Measurements from ENCODE around the gene EXOC6. TPM values are rescaled to one million over a fixed set of nuclear protein-coding genes. Genes with fewer than 3 reads are reported as not detected.

Gene EXOC6
- total and polyA plus RNA-seq, 2 of the 13 experiments (the other 11 are each of a cell fraction or from before 2014, with no cell fraction given) = 22.2 to 29.2 TPM

DNA sequence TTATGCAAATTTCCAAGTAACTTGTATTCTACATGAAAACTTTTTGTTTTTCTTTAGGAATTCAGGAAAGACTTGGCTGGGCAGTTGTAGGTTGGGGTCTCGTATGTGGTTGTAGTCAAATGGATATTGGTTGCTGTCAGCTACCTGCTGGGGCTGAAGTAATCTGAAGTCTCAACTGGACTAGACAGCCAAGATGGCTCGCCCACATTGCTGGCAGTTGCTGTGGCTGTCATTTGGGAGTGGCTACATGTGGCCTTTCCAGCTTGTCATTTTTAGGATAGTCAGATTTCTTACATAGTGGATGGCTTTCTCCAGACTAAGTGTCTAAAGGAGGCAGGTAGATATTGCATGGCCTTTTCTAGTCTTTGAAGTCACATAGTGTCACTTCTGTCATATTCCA, 32.6 kb downstream of the EXOC6 start:
- no TSS peak for BruUV-seq (replicated peaks)
- ATAC-seq (no peak), DNase-seq (ENCODE audit: low spot score) (no peak), FAIRE-seq (no peak)
- POLR2A ChIA-PET = no interaction called here
- Histone ChIP-seq H3K9ac (ENCODE audit: insufficient read depth, low read depth, low read length) (no peak overlapping the region), H3K9me3 (ENCODE audit: low read length) (no peaks in the 10 kb centered on the region), H3K4me2 (ENCODE audit: low read depth, low read length) (no peak overlapping the region), H3K79me2 (ENCODE audit: insufficient read depth, low read length) (peaks cover 15% of the 10 kb centered on the region), H3K36me3 (replicated peaks in 1 of 2; ENCODE audit: control insufficient read depth in 1 of 2, insufficient read depth in 2 of 2, low read length in 2 of 2) (no peaks in the 10 kb centered on the region), H3K27ac (ENCODE audit: extremely low read length, insufficient read depth, low read length) (no peak overlapping the region), H3K4me1 (ENCODE audit: insufficient read depth, low read length) (no peaks in the 10 kb centered on the region), H2AFZ (ENCODE audit: low read length) (no peak overlapping the region), H4K20me1 (ENCODE audit: insufficient read depth, low read length) (peaks cover 8% of the 10 kb centered on the region; the same call in 1 of the 2 replicates), H3K4me3 (replicated peaks in 1 of 3; ENCODE audit: insufficient read depth in 1 of 3, low read depth in 2 of 3, low read length in 3 of 3) (no peak overlapping the region), H3K27me3 (ENCODE audit: control insufficient read depth in 1 of 2, insufficient read depth in 2 of 2, low read length in 2 of 2) (no peaks in the 10 kb centered on the region)
- in situ Hi-C loops (cut with HindIII; ENCODE audit: extremely low pct_ligation_motif_present, low pct_unique_long_range_greater_than_20kb) = no loop called here
- TF ChIP-seq, protein P1, sequence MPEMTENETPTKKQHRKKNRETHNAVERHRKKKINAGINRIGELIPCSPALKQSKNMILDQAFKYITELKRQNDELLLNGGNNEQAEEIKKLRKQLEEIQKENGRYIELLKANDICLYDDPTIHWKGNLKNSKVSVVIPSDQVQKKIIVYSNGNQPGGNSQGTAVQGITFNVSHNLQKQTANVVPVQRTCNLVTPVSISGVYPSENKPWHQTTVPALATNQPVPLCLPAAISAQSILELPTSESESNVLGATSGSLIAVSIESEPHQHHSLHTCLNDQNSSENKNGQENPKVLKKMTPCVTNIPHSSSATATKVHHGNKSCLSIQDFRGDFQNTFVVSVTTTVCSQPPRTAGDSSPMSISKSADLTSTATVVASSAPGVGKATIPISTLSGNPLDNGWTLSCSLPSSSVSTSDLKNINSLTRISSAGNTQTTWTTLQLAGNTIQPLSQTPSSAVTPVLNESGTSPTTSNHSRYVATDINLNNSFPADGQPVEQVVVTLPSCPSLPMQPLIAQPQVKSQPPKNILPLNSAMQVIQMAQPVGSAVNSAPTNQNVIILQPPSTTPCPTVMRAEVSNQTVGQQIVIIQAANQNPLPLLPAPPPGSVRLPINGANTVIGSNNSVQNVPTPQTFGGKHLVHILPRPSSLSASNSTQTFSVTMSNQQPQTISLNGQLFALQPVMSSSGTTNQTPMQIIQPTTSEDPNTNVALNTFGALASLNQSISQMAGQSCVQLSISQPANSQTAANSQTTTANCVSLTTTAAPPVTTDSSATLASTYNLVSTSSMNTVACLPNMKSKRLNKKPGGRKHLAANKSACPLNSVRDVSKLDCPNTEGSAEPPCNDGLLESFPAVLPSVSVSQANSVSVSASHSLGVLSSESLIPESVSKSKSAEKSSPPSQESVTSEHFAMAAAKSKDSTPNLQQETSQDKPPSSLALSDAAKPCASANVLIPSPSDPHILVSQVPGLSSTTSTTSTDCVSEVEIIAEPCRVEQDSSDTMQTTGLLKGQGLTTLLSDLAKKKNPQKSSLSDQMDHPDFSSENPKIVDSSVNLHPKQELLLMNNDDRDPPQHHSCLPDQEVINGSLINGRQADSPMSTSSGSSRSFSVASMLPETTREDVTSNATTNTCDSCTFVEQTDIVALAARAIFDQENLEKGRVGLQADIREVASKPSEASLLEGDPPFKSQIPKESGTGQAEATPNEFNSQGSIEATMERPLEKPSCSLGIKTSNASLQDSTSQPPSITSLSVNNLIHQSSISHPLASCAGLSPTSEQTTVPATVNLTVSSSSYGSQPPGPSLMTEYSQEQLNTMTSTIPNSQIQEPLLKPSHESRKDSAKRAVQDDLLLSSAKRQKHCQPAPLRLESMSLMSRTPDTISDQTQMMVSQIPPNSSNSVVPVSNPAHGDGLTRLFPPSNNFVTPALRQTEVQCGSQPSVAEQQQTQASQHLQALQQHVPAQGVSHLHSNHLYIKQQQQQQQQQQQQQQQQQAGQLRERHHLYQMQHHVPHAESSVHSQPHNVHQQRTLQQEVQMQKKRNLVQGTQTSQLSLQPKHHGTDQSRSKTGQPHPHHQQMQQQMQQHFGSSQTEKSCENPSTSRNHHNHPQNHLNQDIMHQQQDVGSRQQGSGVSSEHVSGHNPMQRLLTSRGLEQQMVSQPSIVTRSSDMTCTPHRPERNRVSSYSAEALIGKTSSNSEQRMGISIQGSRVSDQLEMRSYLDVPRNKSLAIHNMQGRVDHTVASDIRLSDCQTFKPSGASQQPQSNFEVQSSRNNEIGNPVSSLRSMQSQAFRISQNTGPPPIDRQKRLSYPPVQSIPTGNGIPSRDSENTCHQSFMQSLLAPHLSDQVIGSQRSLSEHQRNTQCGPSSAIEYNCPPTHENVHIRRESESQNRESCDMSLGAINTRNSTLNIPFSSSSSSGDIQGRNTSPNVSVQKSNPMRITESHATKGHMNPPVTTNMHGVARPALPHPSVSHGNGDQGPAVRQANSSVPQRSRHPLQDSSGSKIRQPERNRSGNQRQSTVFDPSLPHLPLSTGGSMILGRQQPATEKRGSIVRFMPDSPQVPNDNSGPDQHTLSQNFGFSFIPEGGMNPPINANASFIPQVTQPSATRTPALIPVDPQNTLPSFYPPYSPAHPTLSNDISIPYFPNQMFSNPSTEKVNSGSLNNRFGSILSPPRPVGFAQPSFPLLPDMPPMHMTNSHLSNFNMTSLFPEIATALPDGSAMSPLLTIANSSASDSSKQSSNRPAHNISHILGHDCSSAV (CRISPR knock-in tag; IDR thresholded peaks at IDR 0.05; ENCODE audit: borderline replicate concordance) = no peak
- intact Hi-C loops (cut with micrococcal nuclease; ENCODE audit: unreplicated experiment) = loop anchor here (1.0 to 10.0 kb wide), 6 partner anchors 38 to 474 kb away; partner anchors contain the start of genes CYP26A1, HHEX and KIF11
- 89% methylated on average over 2 of the region's 2 CpGs for WGBS (ENCODE audit: low lambda C conversion rate)
- CTCF ChIA-PET (ENCODE audit: low intra/inter-chr PET ratio, low total read pairs) = interaction anchor here (0.8 to 1.8 kb wide), 3 partner anchors 38 to 363 kb away, joined by 3 to 13 read pairs (median 5); no protein-coding TSS in a partner anchor
